HepG2 (cell line): ENCODE measurements around the gene DNAJA2. TPM values are rescaled to one million over a fixed set of nuclear protein-coding genes. Genes with fewer than 3 reads are reported as not detected.
A peak's percentile ranks its signal among the peaks of the same experiment; 100 is the strongest.

Source experiments
- ARID5B ChIP-seq: IDR thresholded peaks from 2 replicates; pipeline ENCODE4 v1.4.0; 2020; ENCODE audit warnings: mild to moderate bottlenecking, missing genetic modification reagents
- ATRX ChIP-seq: sonication (generic); formaldehyde crosslinking; IDR thresholded peaks from 2 replicates; pipeline ENCODE4 v1.4.0; 2020; ENCODE audit warnings: missing genetic modification reagents, borderline replicate concordance
- CEBPG ChIP-seq: IDR thresholded peaks from 2 replicates; pipeline ENCODE4 v1.6.1; 2016
- FOXO4 ChIP-seq: sonication (generic); formaldehyde crosslinking; conservative IDR thresholded peaks from 2 replicates; pipeline ENCODE4 v1.8.1; 2023; ENCODE audit warnings: missing genetic modification reagents
- FUBP1 ChIP-seq: sonication (generic); formaldehyde crosslinking; IDR thresholded peaks from 2 replicates; pipeline ENCODE4 v1.5.1; 2020; ENCODE audit warnings: missing genetic modification reagents, mild to moderate bottlenecking, borderline replicate concordance
- GATAD2A ChIP-seq: IDR thresholded peaks from 2 replicates; pipeline ENCODE4 v1.6.1; 2016
- HDAC1 ChIP-seq: sonication (generic); formaldehyde crosslinking; IDR thresholded peaks from 2 replicates; pipeline ENCODE4 v1.5.1; 2020; ENCODE audit warnings: mild to moderate bottlenecking, missing genetic modification reagents
- HNRNPL ChIP-seq: fragments of 200-400 bp; formaldehyde crosslinking; IDR thresholded peaks from 2 replicates; pipeline ENCODE4 v1.6.1; 2017; ENCODE audit warnings: mild to moderate bottlenecking, low read depth, low read length
- HNRNPUL1 ChIP-seq: fragments of 200-400 bp; formaldehyde crosslinking; IDR thresholded peaks from 2 replicates; pipeline ENCODE4 v1.6.1; 2017; ENCODE audit warnings: low read depth, mild to moderate bottlenecking, low read length, moderate library complexity
- KDM3A ChIP-seq: IDR thresholded peaks from 2 replicates; pipeline ENCODE4 v1.6.1; 2018; ENCODE audit warnings: low read depth, missing compliant biosample characterization
- RFXANK ChIP-seq: IDR thresholded peaks from 2 replicates; pipeline ENCODE4 v1.6.1; 2016
- SCMH1 ChIP-seq: sonication (generic); formaldehyde crosslinking; IDR thresholded peaks from 2 replicates; pipeline ENCODE4 v1.9.0; 2021; ENCODE audit warnings: missing genetic modification reagents, mild to moderate bottlenecking, borderline replicate concordance
- TMF1 ChIP-seq: sonication (generic); formaldehyde crosslinking; IDR thresholded peaks from 2 replicates; pipeline ENCODE4 v1.8.1; 2022; ENCODE audit warnings: low read depth, missing genetic modification reagents
- TP53 ChIP-seq: sonication (generic); formaldehyde crosslinking; conservative IDR thresholded peaks from 2 replicates; pipeline ENCODE4 v1.4.0; 2020; ENCODE audit warnings: missing genetic modification reagents
- ZBTB21 ChIP-seq: sonication (generic); formaldehyde crosslinking; IDR thresholded peaks from 2 replicates; pipeline ENCODE4 v1.4.0; 2020; ENCODE audit warnings: missing genetic modification reagents
- ZBTB33 ChIP-seq: sonication (generic); formaldehyde crosslinking; IDR thresholded peaks from 2 replicates; pipeline ENCODE4 v1.4.0; 2020; ENCODE audit warnings: missing genetic modification reagents
- ZNF430 ChIP-seq: sonication (generic); formaldehyde crosslinking; IDR thresholded peaks from 2 replicates; pipeline ENCODE4 v1.9.0; 2021; ENCODE audit warnings: mild to moderate bottlenecking, missing genetic modification reagents
- ZNF737 ChIP-seq: sonication (generic); formaldehyde crosslinking; IDR thresholded peaks from 2 replicates; pipeline ENCODE4 v1.5.0; 2020; ENCODE audit warnings: missing genetic modification reagents, mild to moderate bottlenecking, borderline replicate concordance
- ZNF790 ChIP-seq: sonication (generic); formaldehyde crosslinking; IDR thresholded peaks from 2 replicates; pipeline ENCODE4 v1.8.0; 2022; ENCODE audit warnings: missing genetic modification reagents, mild to moderate bottlenecking, borderline replicate concordance
- polyA plus RNA-seq, 8 experiments: library from polyadenylated mRNA; depleted of rRNA in 3 of 8; stranded (reverse) in 7 of 8; unstranded in 1 of 8; fragments of >200 nt; fragmentation: Illumina TruSeq in 4 of 8; extraction: Trizol in 4 of 8; gene quantifications; 2 replicates each; pipeline versions ENCODE4 v1.2.1 to v1.2.3, GENCODE V29; 2011 to 2016; ENCODE audit warnings: low read depth in 4 of 8, missing spikeins in 1 of 8, mixed read lengths in 1 of 8; ENCODE audit not compliant: insufficient read depth in 1 of 8
- total RNA-seq, 5 experiments: library from RNA; depleted of rRNA; stranded (reverse); fragments of >200 nt; fragmentation: Illumina TruSeq; extraction: Trizol; gene quantifications; 2 replicates each; pipeline ENCODE4 v1.2.3, GENCODE V29; 2016; ENCODE audit warnings: low read depth in 1 of 5
- TF ChIP-seq, protein P1 (sequence below): sonication (generic); IDR thresholded peaks from 2 replicates; pipeline ENCODE4 v1.6.1; 2016; ENCODE audit warnings: low read depth, borderline replicate concordance

DNAJA2 gene
- total and polyA plus RNA-seq, 2 of the 13 experiments (the other 11 are each of a cell fraction or from before 2014, with no cell fraction given) = 25.4 to 176 TPM

GRCh38 chr16:46991729-46992704, 18.5 kb upstream of the DNAJA2 start (continued):
- TF ChIP-seq FOXO4 (CRISPR knock-in tag) (no peak), RFXANK (CRISPR knock-in tag) (no peak), ZNF737 (CRISPR knock-in tag) (no peak), HDAC1 (CRISPR knock-in tag) (no peak), SCMH1 (no peak), FUBP1 (CRISPR knock-in tag) (no peak), ATRX (CRISPR knock-in tag) (no peak), HNRNPUL1 (no peak), ZNF790 (CRISPR knock-in tag) (no peak), HNRNPL (no peak), TMF1 (CRISPR knock-in tag) (no peak), CEBPG (no peak), ZBTB33 (CRISPR knock-in tag) (no peak), TP53 (no peak), ARID5B (CRISPR knock-in tag) (no peak), ZNF430 (CRISPR knock-in tag) (0 out of 2 replicates have a peak, but pooled peaks have one; percentile 70), KDM3A (CRISPR knock-in tag) (no peak), ZBTB21 (no peak), GATAD2A (CRISPR knock-in tag) (no peak)
- TF ChIP-seq, protein P1, sequence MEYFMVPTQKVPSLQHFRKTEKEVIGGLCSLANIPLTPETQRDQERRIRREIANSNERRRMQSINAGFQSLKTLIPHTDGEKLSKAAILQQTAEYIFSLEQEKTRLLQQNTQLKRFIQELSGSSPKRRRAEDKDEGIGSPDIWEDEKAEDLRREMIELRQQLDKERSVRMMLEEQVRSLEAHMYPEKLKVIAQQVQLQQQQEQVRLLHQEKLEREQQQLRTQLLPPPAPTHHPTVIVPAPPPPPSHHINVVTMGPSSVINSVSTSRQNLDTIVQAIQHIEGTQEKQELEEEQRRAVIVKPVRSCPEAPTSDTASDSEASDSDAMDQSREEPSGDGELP = peak; percentile 92
